KMS-11 (cell line): ENCODE data around the gene CRAT.
"Not testable (repeated sequence)": the region's sequence is repeated elsewhere in the genome, so short reads cannot be mapped to it uniquely, and the experiment has no call there.

Experiments
- H2AFZ ChIP-seq: fragments of 200-600 bp; sonication (generic); 2 replicates; pipeline ENCODE4 v1.6.1; 2016; ENCODE audit warnings: antibody characterized with exemption, mixed run types, low read depth
- H3K27ac ChIP-seq: fragments of 200-600 bp; sonication (generic); 2 replicates; pipeline ENCODE4 v1.6.1; 2016; ENCODE audit warnings: mild to moderate bottlenecking, mixed run types
- H3K27me3 ChIP-seq: fragments of 200-600 bp; sonication (generic); 2 replicates; pipeline ENCODE4 v1.6.1; 2017; ENCODE audit warnings: mild to moderate bottlenecking, low read depth, mixed run types, moderate library complexity; ENCODE audit not compliant: insufficient read depth
- H3K36me3 ChIP-seq: fragments of 200-600 bp; sonication (generic); 2 replicates; pipeline ENCODE4 v1.6.1; 2017; ENCODE audit warnings: mild to moderate bottlenecking, mixed run types; ENCODE audit not compliant: insufficient read depth
- H3K4me1 ChIP-seq: fragments of 200-600 bp; sonication (generic); 2 replicates; pipeline ENCODE4 v1.6.1; 2016; ENCODE audit warnings: mild to moderate bottlenecking, low read depth, mixed run types; ENCODE audit not compliant: poor library complexity, severe bottlenecking
- H3K4me2 ChIP-seq: fragments of 200-600 bp; sonication (generic); 2 replicates; pipeline ENCODE4 v1.7.0; 2016; ENCODE audit warnings: mild to moderate bottlenecking, mixed run types
- H3K4me3 ChIP-seq: fragments of 200-600 bp; sonication (generic); IDR thresholded peaks from 2 replicates; pipeline ENCODE4 v1.6.1; 2017; ENCODE audit warnings: low read depth, low read length, mixed read lengths; ENCODE audit not compliant: insufficient read depth
- H3K79me2 ChIP-seq: fragments of 200-600 bp; sonication (generic); 2 replicates; pipeline ENCODE4 v1.6.1; 2016; ENCODE audit warnings: low read depth, mixed run types; ENCODE audit not compliant: insufficient read depth
- H3K9ac ChIP-seq: fragments of 200-600 bp; sonication (generic); 2 replicates; pipeline ENCODE4 v1.6.1; 2016; ENCODE audit warnings: mild to moderate bottlenecking, mixed run types
- H4K20me1 ChIP-seq: fragments of 200-600 bp; sonication (generic); 2 replicates; pipeline ENCODE4 v1.6.1; 2016; ENCODE audit warnings: mild to moderate bottlenecking, mixed run types; ENCODE audit not compliant: insufficient read depth
- TF ChIP-seq, protein P1 (sequence below): fragments of 200-600 bp; sonication (generic); conservative IDR thresholded peaks from 2 replicates; pipeline ENCODE4 v1.6.1; 2017; ENCODE audit warnings: low read depth, mild to moderate bottlenecking, antibody characterized with exemption, low read length, moderate library complexity, mixed read lengths

The CRAT gene

GRCh38 chr9:129124506-129125069, 14.0 kb upstream of the CRAT start:
- H2AFZ ChIP-seq: no peak overlapping the region
- no peaks in the 10 kb centered on the region for H3K79me2 ChIP-seq
- H3K27me3 ChIP-seq: no peaks in the 10 kb centered on the region
- no peak overlapping the region for H3K4me2 ChIP-seq
- TF ChIP-seq, protein P1, sequence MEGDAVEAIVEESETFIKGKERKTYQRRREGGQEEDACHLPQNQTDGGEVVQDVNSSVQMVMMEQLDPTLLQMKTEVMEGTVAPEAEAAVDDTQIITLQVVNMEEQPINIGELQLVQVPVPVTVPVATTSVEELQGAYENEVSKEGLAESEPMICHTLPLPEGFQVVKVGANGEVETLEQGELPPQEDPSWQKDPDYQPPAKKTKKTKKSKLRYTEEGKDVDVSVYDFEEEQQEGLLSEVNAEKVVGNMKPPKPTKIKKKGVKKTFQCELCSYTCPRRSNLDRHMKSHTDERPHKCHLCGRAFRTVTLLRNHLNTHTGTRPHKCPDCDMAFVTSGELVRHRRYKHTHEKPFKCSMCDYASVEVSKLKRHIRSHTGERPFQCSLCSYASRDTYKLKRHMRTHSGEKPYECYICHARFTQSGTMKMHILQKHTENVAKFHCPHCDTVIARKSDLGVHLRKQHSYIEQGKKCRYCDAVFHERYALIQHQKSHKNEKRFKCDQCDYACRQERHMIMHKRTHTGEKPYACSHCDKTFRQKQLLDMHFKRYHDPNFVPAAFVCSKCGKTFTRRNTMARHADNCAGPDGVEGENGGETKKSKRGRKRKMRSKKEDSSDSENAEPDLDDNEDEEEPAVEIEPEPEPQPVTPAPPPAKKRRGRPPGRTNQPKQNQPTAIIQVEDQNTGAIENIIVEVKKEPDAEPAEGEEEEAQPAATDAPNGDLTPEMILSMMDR: no peak
- no peak overlapping the region for H3K9ac ChIP-seq
- H3K27ac ChIP-seq: no peak overlapping the region
- H3K36me3 ChIP-seq: no peaks in the 10 kb centered on the region; the same call in 1 of the 2 replicates
- peaks cover 12% of the 10 kb centered on the region for H3K4me1 ChIP-seq
- H4K20me1 ChIP-seq: no peaks in the 10 kb centered on the region
- no peak overlapping the region for H3K4me3 ChIP-seq

- H2AFZ ChIP-seq, H4K20me1 ChIP-seq: not testable (repeated sequence)
- peaks cover 12% of the 10 kb centered on the region for H3K4me1 ChIP-seq
Measured at GRCh38 chr9:129122976-129123375, 12.4 kb upstream of the CRAT start.

GRCh38 chr9:129122133-129122532, 11.5 kb upstream of the CRAT start:
- H2AFZ ChIP-seq: no peak overlapping the region
- H3K36me3 ChIP-seq: no peaks in the 10 kb centered on the region; the same call in 1 of the 2 replicates
- H3K4me3 ChIP-seq: no peak overlapping the region
- no peak overlapping the region for H3K27ac ChIP-seq
- H3K4me1 ChIP-seq: peaks cover 12% of the 10 kb centered on the region
- H4K20me1 ChIP-seq: no peaks in the 10 kb centered on the region
- H3K27me3 ChIP-seq: no peaks in the 10 kb centered on the region
- H3K79me2 ChIP-seq: peaks cover 6% of the 10 kb centered on the region; the same call in 1 of the 2 replicates
- H3K4me2 ChIP-seq: no peak overlapping the region
- no peak overlapping the region for H3K9ac ChIP-seq
- TF ChIP-seq, protein P1: no peak

More at GRCh38 chr9:129122976-129123375, 12.4 kb upstream of the CRAT start:
- H3K4me3 ChIP-seq, H3K36me3 ChIP-seq, H3K27ac ChIP-seq, H3K9ac ChIP-seq, H3K27me3 ChIP-seq, H3K4me2 ChIP-seq, H3K79me2 ChIP-seq: not testable (repeated sequence)

DNA sequence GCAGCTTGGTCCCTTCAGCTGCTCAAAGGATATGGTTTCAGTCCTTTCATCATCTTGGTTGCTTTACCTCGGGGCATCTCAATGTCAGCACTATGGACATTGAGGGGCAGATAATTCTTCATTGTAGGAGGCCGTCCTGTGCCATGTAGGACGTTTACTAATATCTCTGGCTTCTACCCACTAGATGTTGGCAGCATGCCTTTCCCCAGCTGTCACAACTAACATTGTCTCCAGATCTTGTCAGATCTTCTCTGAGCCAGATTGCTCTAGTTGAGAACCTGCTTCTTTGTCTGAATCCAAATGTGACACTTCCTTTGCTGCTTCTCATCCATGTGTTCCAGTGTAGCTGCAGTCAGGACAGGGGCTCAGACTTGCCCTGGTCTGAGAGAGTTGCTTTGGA, 10.9 kb upstream of the CRAT start:
- Histone ChIP-seq H3K4me1 (peaks cover 7% of the 10 kb centered on the region), H2AFZ (no peak overlapping the region), H3K4me2 (no peak overlapping the region), H3K79me2 (peaks cover 12% of the 10 kb centered on the region; the same call in 1 of the 2 replicates), H4K20me1 (no peaks in the 10 kb centered on the region), H3K27ac (no peak overlapping the region), H3K36me3 (no peaks in the 10 kb centered on the region; the same call in 1 of the 2 replicates), H3K9ac (no peak overlapping the region), H3K27me3 (no peaks in the 10 kb centered on the region), H3K4me3 (no peak overlapping the region)
- TF ChIP-seq, protein P1: no peak

DNA sequence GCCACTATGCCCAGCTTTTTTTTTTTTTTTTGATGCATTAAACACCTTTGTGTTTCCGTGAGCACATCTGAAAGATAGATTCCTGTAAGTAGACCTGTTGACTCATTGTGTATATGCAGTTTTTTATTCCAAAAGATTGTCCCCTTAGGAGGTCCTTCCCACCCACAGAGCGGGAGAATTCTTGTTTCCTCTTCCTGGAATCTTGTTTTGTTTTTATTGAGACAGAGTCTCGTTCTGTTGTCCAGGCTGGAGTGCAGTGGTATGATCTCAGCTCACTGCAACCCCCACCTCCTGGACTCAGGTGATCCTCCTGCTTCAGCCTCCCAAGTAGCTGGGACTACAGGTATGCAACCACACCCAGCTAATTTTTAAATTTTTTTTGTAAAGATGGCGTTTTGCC, 8.2 kb upstream of the CRAT start:
- H3K4me2 ChIP-seq: no peak overlapping the region
- no peaks in the 10 kb centered on the region; the same call in 1 of the 2 replicates for H3K36me3 ChIP-seq
- no peaks in the 10 kb centered on the region for H3K27me3 ChIP-seq
- no peak overlapping the region for H3K9ac ChIP-seq
- no peak overlapping the region for H2AFZ ChIP-seq
- TF ChIP-seq, protein P1: no peak
- no peaks in the 10 kb centered on the region for H3K4me1 ChIP-seq
- H3K79me2 ChIP-seq: peaks cover 24% of the 10 kb centered on the region; the same call in 1 of the 2 replicates
- H3K27ac ChIP-seq: no peak overlapping the region
- H3K4me3 ChIP-seq: no peak overlapping the region
- H4K20me1 ChIP-seq: no peaks in the 10 kb centered on the region
